ENCODE data around the gene SSBP3. TPM values are rescaled to one million over a fixed set of nuclear protein-coding genes. Genes with fewer than 3 reads are reported as not detected.
"Not testable (repeated sequence)": the region's sequence is repeated elsewhere in the genome, so short reads cannot be mapped to it uniquely, and the experiment has no call there.

The SSBP3 gene
- polyA plus RNA-seq, 3 donors: 105 to 116 (median 109) TPM

DNA sequence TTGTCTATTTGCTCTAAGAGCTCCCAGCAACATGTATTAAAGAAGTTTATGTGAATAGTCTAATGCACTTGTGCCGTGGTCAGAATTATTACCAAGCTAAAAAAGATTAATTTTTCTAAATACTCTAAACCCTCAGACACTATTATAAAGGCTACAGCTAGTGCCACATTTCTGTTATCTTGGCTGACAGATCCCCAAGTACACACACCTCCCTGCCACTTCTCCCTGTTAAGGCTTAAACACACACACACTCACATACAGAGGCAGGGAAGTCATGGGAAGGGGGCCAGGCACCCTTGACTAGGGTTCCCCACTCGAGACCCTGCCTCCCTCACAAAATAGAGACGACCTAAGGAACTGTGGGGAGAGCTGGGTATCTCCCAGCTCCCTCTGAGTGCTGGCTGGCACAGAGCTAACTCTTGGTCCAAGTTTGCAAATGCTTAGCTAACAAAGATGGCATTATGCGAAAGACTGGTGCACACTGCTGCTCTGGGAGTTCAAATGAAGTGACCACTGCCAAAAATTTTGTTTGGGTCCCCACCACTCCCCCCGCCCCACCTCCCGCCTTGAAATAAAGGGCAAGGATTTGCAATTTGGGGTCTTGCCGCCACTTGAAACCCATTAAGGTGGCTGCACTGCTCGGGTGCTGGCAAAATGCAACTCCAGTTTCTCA, 9.8 kb downstream of the SSBP3 start:
- DNase-seq: no peak

- DNase-seq: no peak
These were observed 10.8 kb downstream of the SSBP3 start for GRCh38 chr1:54395281-54395934.

GRCh38 chr1:54394104-54394503, 12.1 kb downstream of the SSBP3 start:
- no peak for DNase-seq

DNA sequence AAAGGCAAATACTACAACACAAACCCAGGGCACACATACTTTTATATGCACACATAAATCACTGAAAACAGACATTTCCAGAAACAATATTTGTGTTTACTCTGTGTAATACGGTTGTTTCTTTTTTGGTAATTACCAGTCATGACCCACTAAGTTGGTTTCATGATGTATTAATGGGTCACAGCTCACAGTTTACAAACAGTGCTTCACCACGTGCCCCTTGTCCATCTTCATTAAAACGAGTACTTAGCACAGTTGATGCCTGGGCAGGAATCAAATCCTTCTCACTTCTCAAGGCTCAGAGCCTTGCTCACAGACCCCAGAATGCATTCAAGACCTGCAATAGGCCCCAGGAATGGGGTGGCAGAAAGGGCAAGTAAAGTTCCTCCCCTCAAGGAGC, 13.8 kb downstream of the SSBP3 start:
- DNase-seq: no peak

DNA sequence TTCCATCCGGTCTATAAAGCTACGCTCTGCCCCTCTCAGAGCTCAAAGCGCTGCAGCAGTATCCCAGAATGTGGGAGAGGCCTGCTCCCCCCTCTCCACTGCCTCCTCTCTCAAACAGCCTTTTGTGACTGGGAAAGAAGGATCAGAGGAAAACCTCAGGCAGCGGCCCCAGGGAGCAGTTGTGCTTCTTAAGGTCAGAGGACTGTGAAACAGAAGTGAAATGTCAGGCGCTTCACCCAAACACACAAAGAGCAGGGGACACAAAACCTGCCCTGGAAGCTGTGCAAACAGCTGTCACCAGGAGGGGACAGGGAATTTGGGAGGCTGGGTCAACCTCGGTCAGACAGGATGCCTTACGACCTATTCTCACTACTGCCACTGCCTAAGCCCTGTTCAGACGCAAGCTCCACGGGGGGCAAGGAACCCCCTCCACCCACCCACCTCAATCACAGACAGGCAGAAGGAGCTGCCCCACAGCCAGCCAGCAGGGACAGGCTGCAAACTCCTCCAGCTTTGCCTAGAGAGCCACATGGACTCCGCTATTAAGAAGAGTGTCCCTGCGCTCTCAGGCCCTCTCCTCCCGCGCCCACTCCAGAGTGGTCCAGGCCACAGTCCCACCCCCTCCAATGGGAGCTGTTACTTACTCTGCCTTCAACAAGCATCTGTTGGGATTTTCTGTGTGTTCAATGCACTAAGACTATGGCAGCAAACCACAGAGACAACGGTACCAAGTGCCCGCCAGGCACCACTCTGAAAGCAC, 14.6 kb downstream of the SSBP3 start:
- DNase-seq: no peak

DNA sequence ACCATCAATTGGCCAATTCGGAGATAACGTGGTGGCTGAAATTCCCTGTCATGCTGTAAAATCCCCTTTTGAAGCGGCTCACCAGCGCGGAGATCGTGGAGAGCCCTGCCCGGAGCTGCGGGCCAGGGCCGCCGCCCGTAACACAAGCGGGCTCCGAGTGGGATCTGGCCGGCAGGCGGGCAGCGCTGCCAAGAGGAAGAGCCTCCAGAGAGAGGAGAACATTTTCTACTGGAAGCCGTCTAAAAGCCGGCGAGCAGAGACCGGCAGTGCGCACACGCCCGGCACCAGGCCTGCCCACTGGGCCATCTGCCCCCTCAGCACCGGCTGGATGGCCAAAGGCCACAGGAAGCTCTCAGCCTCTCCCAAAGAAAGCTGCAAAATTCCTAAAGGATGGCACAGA, 15.5 kb downstream of the SSBP3 start:
- DNase-seq: no peak

DNA sequence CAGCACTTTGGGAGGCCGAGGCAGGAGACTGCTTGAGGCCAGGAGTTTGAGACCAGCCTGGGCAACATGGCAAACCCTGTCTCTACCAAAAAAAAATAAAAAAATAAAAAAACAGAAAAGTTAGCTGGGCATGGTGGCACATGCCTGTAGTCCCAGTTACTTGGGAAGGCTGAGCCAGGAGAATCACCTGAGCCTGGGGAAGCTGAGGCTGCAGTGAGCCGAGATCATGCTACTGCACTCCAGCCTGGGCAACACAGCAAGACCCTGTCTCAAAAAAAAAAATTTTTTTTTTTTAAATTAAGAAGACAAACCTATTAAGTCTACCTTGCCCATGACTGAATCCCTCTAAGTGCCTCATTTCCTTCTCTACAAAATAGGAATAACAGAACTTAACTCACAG, 16.6 kb downstream of the SSBP3 start:
- not testable (repeated sequence) for DNase-seq

GRCh38 chr1:54387419-54387818, 18.8 kb downstream of the SSBP3 start:
- no peak for DNase-seq

DNA sequence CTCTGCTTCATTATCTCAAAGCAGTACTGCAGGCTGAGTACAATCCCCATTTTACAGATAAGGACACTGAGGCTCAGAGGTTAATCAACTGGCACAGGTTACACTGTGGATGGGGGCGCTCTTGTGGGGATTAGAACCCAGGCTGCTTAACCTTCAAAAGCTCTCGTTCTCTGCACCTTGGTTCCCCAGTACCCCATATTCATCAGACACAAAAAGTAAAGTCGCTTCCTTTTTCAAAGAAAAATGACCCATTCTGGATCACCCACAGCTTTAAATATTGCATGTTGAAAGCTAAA, 20.5 kb downstream of the SSBP3 start:
- no peak for DNase-seq

- no peak for DNase-seq
These were observed 21.1 kb downstream of the SSBP3 start for GRCh38 chr1:54384918-54385726.

GRCh38 chr1:54384471-54384870, 21.7 kb downstream of the SSBP3 start:
- no peak for DNase-seq

- no peak for DNase-seq
These were observed 24.7 kb downstream of the SSBP3 start for GRCh38 chr1:54381524-54381923.

GRCh38 chr1:54380290-54380882, 25.8 kb downstream of the SSBP3 start:
- no peak for DNase-seq

- no peak for DNase-seq
These were observed 26.5 kb downstream of the SSBP3 start for GRCh38 chr1:54379555-54380289.

DNA sequence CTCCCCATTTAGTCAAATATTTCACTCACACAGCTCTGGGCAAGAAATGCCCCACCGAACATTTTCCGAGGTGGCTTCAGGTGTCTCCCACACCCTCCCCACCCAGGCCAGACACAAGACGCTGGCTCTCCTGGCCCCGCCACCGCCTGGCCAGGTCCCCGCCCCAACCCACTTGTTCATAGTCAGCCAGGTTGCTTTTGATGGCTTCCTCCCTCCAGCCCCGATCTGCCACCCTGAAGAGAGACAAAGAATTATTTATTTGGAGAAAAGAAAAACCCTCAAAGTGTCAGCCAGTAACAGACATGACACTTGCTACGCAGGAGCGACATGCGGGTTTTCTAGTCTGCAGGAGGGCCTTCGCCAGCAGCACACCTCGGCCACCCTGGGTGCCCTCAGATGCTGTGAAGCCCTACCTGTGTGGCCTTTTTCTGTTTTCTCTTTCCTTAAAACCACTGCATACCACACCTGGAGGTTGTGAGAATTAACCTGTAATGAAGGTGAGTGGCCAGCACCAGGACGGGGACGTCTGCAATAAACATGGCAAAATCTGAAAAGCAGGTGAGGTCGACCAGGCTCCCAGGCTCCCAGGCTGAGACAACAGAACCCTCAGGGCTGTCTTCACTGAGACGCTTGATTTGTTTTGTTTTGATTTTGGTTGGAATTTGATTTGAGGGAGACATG, 27.2 kb downstream of the SSBP3 start:
- DNase-seq: no peak

- DNase-seq: no peak
These were observed 27.9 kb downstream of the SSBP3 start for GRCh38 chr1:54378157-54378873.

GRCh38 chr1:54377040-54377691, 29.0 kb downstream of the SSBP3 start:
- DNase-seq: no peak

GRCh38 chr1:54376430-54377039, 29.7 kb downstream of the SSBP3 start:
- no peak for DNase-seq

Measured in renal pelvis (tissue), 4 donors.